K562 (cell line): ENCODE results near the gene APOL4. TPM values are rescaled to one million over a fixed set of nuclear protein-coding genes. Genes with fewer than 3 reads are reported as not detected.

Source experiments
- CXXC5 ChIP-seq: fragments of 250-450 bp; sonication (Bioruptor Pico); IDR thresholded peaks from 2 replicates; pipeline ENCODE4 v1.8.0; 2022; ENCODE audit warnings: inconsistent platforms, mild to moderate bottlenecking, moderate library complexity
- E2F5 ChIP-seq: sonication (generic); formaldehyde crosslinking; IDR thresholded peaks from 2 replicates; pipeline ENCODE4 v1.8.0; 2022; ENCODE audit warnings: mild to moderate bottlenecking, missing genetic modification reagents
- ETV5 ChIP-seq: sonication (generic); formaldehyde crosslinking; IDR thresholded peaks from 2 replicates; pipeline ENCODE4 v1.4.0; 2020; ENCODE audit warnings: low read depth, mild to moderate bottlenecking, missing genetic modification reagents
- GTF2B ChIP-seq: IDR thresholded peaks from 2 replicates; pipeline ENCODE4 v1.6.1; 2011; ENCODE audit not compliant: insufficient read length; ENCODE audit errors: extremely low read depth
- HDAC2 ChIP-seq: fragments of 450-650 bp; IDR thresholded peaks from 2 replicates; pipeline ENCODE4 v1.6.1; 2016; ENCODE audit warnings: mild to moderate bottlenecking
- HNRNPK ChIP-seq: fragments of 200-400 bp; formaldehyde crosslinking; IDR thresholded peaks from one replicate; pipeline ENCODE4 v1.6.1; 2018; ENCODE audit warnings: mild to moderate bottlenecking, low read depth, low read length; ENCODE audit not compliant: poor library complexity, severe bottlenecking
- KDM5B ChIP-seq: fragments of 200-600 bp; sonication (generic); IDR thresholded peaks from 2 replicates; pipeline ENCODE4 v1.6.1; 2012; ENCODE audit warnings: low read depth, mild to moderate bottlenecking, moderate library complexity, low read length, control low read depth, inconsistent platforms; ENCODE audit not compliant: insufficient replicate concordance
- MAFF ChIP-seq: IDR thresholded peaks from 2 replicates; pipeline ENCODE4 v1.6.1; 2012; ENCODE audit warnings: low read length, improper control_type of control experiment
- NFRKB ChIP-seq: fragments of 450-650 bp; IDR thresholded peaks from 2 replicates; pipeline ENCODE4 v1.6.1; 2016; ENCODE audit warnings: low read depth
- SFPQ ChIP-seq: fragments of 200-400 bp; formaldehyde crosslinking; IDR thresholded peaks from 2 replicates; pipeline ENCODE4 v1.6.1; 2017; ENCODE audit warnings: mild to moderate bottlenecking, low read depth, low read length, moderate library complexity
- SIN3A ChIP-seq, 2 experiments: fragments of 150-350 bp in 1 of 2; IDR thresholded peaks; 2 replicates each; pipeline ENCODE4 v1.6.1; 2011 to 2016; ENCODE audit warnings: borderline replicate concordance in 2 of 2, low read depth in 2 of 2, low read length in 2 of 2, mild to moderate bottlenecking in 2 of 2, moderate library complexity in 2 of 2; ENCODE audit not compliant: control insufficient read depth in 1 of 2
- STAG1 ChIP-seq: sonication (generic); formaldehyde crosslinking; IDR thresholded peaks from 2 replicates; pipeline ENCODE4 v1.5.0; 2020; ENCODE audit warnings: missing genetic modification reagents, borderline replicate concordance
- TFE3 ChIP-seq: fragments of 450-650 bp; formaldehyde crosslinking; IDR thresholded peaks from 2 replicates; pipeline ENCODE4 v1.4.0; 2020; ENCODE audit warnings: mild to moderate bottlenecking, mixed read lengths
- ZNF24 ChIP-seq: fragments of 450-650 bp; IDR thresholded peaks from 2 replicates; pipeline ENCODE4 v1.6.1; 2016
- ZNF561 ChIP-seq: fragments of 450-650 bp; formaldehyde crosslinking; conservative IDR thresholded peaks from 2 replicates; pipeline ENCODE4 v1.4.0; 2020; ENCODE audit warnings: mild to moderate bottlenecking, moderate library complexity
- ZNF655 ChIP-seq: fragments of 250-450 bp; sonication (Bioruptor Pico); IDR thresholded peaks from 2 replicates; pipeline ENCODE4 v1.5.0; 2021
- ZSCAN32 ChIP-seq: fragments of 450-650 bp; formaldehyde crosslinking; IDR thresholded peaks from 2 replicates; pipeline ENCODE4 v1.4.0; 2020; ENCODE audit warnings: mild to moderate bottlenecking, moderate library complexity
- polyA plus RNA-seq, 8 experiments: library from polyadenylated mRNA; depleted of rRNA in 4 of 8; stranded (reverse) in 5 of 8; unstranded in 3 of 8; fragments of >200 nt; fragmentation: Nextera tagmentation in 2 of 8; fragmentation: Illumina TruSeq in 1 of 8; extraction: Ambion mirVana in 2 of 8; extraction: Trizol in 1 of 8; gene quantifications; 2 replicates each; pipeline versions ENCODE4 v1.2.1 to v1.2.3, GENCODE V29; 2011 to 2014; ENCODE audit warnings: inconsistent platforms in 1 of 8, missing spikeins in 1 of 8
- total RNA-seq, 7 experiments: library from RNA; depleted of rRNA in 6 of 7; stranded (reverse); fragments of >200 nt in 6 of 7; fragmentation: Illumina TruSeq in 2 of 7; extraction: Trizol in 2 of 7; gene quantifications; 2 replicates each; pipeline versions ENCODE4 v1.2.1 to v1.2.3, GENCODE V29; 2011 to 2021; ENCODE audit warnings: low replicate concordance in 1 of 7

Gene APOL4
- total and polyA plus RNA-seq, 9 of the 15 experiments (the other 6 are each of a cell fraction or from before 2014, with no cell fraction given) = 6.5 to 15.0 (median 9.8) TPM

- TF ChIP-seq ZNF655 (CRISPR knock-in tag) (no peak), ZNF561 (CRISPR knock-in tag) (no peak), E2F5 (CRISPR knock-in tag) (no peak), SIN3A (IDR thresholded peaks at IDR 0.05; ENCODE audit: borderline replicate concordance in 2 of 2, control insufficient read depth in 1 of 2, low read depth in 2 of 2, low read length in 2 of 2) (peak in 1 of 2 experiments; percentile 6; a peak in 1 of 4 replicates), HNRNPK (no peak), ZSCAN32 (CRISPR knock-in tag) (no peak), NFRKB (0 out of 2 replicates have a peak, but pooled peaks have one; percentile 47), ETV5 (CRISPR knock-in tag) (peak; percentile 61; the same call in 1 of the 2 replicates), SFPQ (no peak), CXXC5 (CRISPR knock-in tag) (peak; percentile 57; the same call in 1 of the 2 replicates), TFE3 (no peak), ZNF24 (no peak), KDM5B (peak; percentile 67), HDAC2 (no peak), GTF2B (no peak), MAFF (peak; percentile 23; the same call in 1 of the 2 replicates), STAG1 (no peak)
Measured at GRCh38 chr22:36201630-36202319, at the start of gene APOL4 (continued).
